ENCODE measurements around the gene ATP7A. TPM values are rescaled to one million over a fixed set of nuclear protein-coding genes. Genes with fewer than 3 reads are reported as not detected.

The ATP7A gene
- total and polyA plus RNA-seq, 12 donors: 1.3 to 7.6 (median 6.2) TPM

DNA sequence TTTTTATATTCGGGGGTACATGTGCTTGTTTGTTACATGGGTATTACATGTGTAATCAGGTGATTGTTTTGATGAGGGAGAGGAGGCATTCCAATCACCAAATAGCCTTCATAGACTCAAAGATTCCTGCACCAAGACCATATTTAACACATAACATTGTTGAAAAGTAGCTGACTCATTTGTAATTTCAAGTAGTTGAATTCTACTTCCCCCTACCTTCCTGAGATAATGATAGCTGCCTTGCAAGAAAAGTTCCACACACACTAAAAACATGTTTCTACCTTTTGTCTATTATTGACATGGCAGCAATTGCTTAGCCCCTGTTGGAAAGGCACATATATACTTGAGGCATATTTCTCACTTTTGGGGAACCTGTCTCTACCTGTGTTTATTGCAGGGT, 42.8 kb downstream of the ATP7A start:
- intact Hi-C loops (cut with DNase I): no loop called here
- no peaks in the 10 kb centered on the region for H3K27me3 ChIP-seq
- no peak for DNase-seq
- TF ChIP-seq, protein P1, sequence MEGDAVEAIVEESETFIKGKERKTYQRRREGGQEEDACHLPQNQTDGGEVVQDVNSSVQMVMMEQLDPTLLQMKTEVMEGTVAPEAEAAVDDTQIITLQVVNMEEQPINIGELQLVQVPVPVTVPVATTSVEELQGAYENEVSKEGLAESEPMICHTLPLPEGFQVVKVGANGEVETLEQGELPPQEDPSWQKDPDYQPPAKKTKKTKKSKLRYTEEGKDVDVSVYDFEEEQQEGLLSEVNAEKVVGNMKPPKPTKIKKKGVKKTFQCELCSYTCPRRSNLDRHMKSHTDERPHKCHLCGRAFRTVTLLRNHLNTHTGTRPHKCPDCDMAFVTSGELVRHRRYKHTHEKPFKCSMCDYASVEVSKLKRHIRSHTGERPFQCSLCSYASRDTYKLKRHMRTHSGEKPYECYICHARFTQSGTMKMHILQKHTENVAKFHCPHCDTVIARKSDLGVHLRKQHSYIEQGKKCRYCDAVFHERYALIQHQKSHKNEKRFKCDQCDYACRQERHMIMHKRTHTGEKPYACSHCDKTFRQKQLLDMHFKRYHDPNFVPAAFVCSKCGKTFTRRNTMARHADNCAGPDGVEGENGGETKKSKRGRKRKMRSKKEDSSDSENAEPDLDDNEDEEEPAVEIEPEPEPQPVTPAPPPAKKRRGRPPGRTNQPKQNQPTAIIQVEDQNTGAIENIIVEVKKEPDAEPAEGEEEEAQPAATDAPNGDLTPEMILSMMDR (IDR thresholded peaks at IDR 0.05): no peak
- H3K9me3 ChIP-seq: peaks cover 0 to 7% (median under 1%) of the 10 kb centered on the region in 11 donors
- H3K4me1 ChIP-seq: peaks cover 0 to 14% (median 4%) of the 10 kb centered on the region in 9 donors
- WGBS, 2 donors: 45 to 67% methylated on average over 1 of the region's 1 CpG
- H3K36me3 ChIP-seq: no peaks in the 10 kb centered on the region
- H3K27ac ChIP-seq: no peak overlapping the region
- H3K4me3 ChIP-seq: no peak overlapping the region
- ATAC-seq: no peak

DNA sequence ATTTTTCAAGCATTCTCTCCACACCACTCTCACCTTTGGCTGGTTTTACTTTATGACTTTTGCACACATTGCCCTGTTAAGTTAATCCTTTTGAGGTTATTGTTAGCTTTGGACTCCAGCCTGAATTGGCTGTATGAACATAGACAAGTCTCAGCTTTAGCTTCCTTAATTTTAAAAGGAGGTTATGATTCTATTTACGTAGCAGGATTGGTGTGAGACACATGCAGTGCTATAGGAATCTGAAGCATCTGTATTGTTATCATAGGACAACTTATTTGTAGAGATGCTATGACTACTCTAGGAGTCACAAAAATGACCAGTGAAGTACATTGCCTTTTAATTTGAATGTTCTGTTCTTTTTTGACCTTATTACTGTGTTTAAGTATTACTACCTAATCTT, 43.2 kb downstream of the ATP7A start:
- H3K4me3 ChIP-seq: no peak overlapping the region
- 10 to 28% methylated on average over 1 of the region's 1 CpG for WGBS, 2 donors
- intact Hi-C loops (cut with DNase I): no loop called here
- DNase-seq (no peak), ATAC-seq (no peak)
- H3K4me1 ChIP-seq: peaks cover 0 to 14% (median 4%) of the 10 kb centered on the region in 9 donors
- no peaks in the 10 kb centered on the region for H3K27me3 ChIP-seq
- peaks cover 0 to 11% (median 4%) of the 10 kb centered on the region in 11 donors for H3K9me3 ChIP-seq
- TF ChIP-seq, protein P1 (IDR thresholded peaks at IDR 0.05): no peak
- no peaks in the 10 kb centered on the region for H3K36me3 ChIP-seq
- no peak overlapping the region for H3K27ac ChIP-seq

DNA sequence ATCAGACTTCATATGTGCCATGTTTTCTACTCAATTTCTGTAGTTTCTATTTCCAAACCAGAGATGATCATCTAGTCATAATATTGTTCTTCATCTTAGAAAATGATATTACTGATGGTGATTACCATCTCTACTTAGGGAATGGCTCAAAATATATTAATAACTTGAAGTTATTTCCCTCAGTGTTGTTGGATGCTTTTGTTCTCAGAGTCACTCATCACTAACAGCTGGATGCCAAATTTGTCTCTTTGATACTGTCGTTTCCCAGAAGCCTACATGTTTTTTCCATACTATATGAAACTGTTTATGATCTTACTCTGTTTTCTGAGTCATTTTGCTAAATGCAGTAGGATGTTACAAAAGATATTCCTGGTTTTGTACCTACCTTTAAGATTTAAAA, 50.1 kb downstream of the ATP7A start:
- no peak overlapping the region for H3K27ac ChIP-seq
- no peaks in the 10 kb centered on the region for H3K4me1 ChIP-seq
- ATAC-seq (no peak), DNase-seq (no peak)
- TF ChIP-seq, protein P1 (IDR thresholded peaks at IDR 0.05): no peak
- intact Hi-C loops (cut with DNase I): no loop called here
- H3K4me3 ChIP-seq: no peak overlapping the region
- WGBS, 2 donors: 0 to 49% methylated on average over 1 of the region's 1 CpG
- no peaks in the 10 kb centered on the region for H3K36me3 ChIP-seq
- peaks cover 0 to 5% (median 0%) of the 10 kb centered on the region in 7 donors for H3K27me3 ChIP-seq
- H3K9me3 ChIP-seq: peaks cover 0 to 14% (median 4%) of the 10 kb centered on the region in 11 donors

DNA sequence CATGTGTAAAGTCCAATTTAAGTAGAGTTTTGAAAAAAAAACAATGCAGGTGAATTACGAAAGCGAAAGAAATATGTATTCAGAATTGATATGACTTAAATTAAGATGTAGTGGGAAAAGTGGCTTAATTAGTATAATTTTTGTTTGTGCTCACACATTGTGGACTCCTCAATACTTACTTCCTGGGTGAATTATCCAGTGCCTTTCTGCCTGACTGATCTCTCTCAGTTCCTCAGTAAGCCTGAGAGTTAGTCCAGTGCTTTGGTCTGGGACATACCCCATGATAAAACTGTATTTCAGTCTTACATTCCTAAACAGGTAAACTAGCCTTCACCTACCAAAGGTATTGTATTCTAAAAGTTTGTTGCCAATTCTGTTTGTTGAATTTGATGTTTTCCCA, 50.6 kb downstream of the ATP7A start:
- Histone ChIP-seq H3K27me3 (peaks cover 0 to 5% (median 0%) of the 10 kb centered on the region in 7 donors), H3K36me3 (no peaks in the 10 kb centered on the region), H3K27ac (no peak overlapping the region), H3K9me3 (peaks cover 0 to 14% (median 4%) of the 10 kb centered on the region in 11 donors), H3K4me3 (no peak overlapping the region), H3K4me1 (no peaks in the 10 kb centered on the region)
- ATAC-seq (no peak), DNase-seq (no peak)
- intact Hi-C loops (cut with DNase I): no loop called here
- WGBS, 2 donors: 97 to 100% methylated on average over 2 of the region's 2 CpGs
- TF ChIP-seq, protein P1 (IDR thresholded peaks at IDR 0.05): no peak
